ENCODE data around the gene OPHN1.

GRCh38 chrX:68451720-68452119 lies 18.4 kb upstream of the OPHN1 start:
- TF ChIP-seq CTCF (conservative IDR thresholded peaks at IDR 0.05; ENCODE audit: low read depth in 2 of 2) = no peak
- TF ChIP-seq ETS1 (IDR thresholded peaks at IDR 0.05) = no peak
